Activated CD4-positive, alpha-beta T cell treated with anti-CD3 and anti-CD28 coated beads, Interleukin-2, amount 50 U/mL, for 48 hours (primary cell): Measurements from ENCODE around the gene NT5E.
A peak's percentile ranks its signal among the peaks of the same experiment; 100 is the strongest.
"Not testable (repeated sequence)": the region's sequence is repeated elsewhere in the genome, so short reads cannot be mapped to it uniquely, and the experiment has no call there.

Experiments used
- DNase-seq, 2 experiments: peaks; one replicate each; pipeline ENCODE4 v3.0.0-alpha.2; 2020

NT5E gene

DNA sequence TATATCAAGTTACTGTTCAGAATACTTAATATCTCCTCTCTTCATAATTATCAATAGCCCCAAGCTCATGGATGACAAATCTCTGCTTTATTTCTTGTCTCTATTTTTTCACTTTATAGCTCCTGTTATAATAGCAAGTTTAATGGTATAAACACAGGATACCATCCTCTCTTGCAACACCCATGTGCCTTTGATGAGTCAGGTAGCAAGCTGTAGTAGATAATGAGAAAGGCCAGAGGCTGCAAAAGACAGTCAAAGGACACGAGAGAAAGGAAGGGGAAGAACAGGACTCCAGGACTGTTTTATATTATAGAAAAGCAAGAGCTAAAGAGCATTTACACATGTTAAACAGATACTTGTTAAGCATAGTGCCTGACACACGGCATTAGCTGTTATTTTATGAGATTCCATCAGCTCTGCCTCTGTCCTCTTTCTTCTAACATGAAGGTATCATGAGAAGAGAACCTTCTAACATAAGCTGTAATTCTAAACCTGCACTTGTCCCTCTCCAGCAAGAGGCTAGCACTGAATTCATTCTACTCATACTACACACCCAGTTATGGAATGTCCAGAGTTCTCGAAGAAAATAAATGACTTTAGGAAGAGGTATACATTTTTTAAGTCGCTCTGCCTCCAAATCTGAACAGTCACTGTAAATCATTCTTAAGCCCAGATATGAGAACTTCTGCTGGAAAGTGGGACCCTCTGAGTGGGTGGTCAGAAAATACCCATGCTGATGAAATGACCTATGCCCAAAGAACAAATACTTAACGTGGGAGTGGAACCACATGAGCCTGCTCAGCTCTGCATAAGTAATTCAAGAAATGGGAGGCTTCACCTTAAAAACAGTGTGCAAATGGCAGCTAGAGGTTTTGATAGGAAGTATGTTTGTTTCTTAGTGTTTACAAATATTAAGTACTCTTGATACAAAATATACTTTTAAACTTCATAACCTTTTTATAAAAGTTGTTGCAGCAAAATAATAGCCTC is 45.0 kb downstream of the NT5E start:
- DNase-seq = no peak

DNA sequence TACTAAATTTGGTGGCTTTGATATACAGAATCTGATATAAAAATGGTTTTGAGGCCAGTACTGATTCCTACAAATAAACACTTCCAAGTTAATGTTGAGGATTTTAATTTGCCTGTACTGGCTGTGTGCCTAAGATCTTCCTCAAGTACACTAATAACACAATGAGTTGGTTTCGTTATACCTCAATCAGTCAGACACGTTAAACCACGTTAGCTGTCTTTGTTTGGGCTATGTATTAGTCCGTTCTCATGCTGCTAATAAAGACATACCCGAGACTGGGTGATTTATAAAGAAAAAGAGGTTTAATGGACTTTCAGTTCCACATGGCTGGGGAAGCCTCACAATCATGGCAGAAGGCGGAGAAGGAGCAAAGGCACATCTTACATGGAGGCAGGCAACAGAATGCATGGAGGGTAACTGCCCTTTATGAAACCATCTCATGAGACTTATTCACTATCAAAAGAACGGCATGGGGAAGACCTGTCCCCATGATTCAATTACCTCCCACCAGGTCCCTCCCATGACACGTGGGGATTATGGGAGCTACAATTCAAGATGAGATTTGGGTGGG is 46.2 kb downstream of the NT5E start:
- no peak for DNase-seq

- DNase-seq = no peak
Observed at GRCh38 chr6:85496856-85497255, 47.0 kb downstream of the NT5E start.

DNA sequence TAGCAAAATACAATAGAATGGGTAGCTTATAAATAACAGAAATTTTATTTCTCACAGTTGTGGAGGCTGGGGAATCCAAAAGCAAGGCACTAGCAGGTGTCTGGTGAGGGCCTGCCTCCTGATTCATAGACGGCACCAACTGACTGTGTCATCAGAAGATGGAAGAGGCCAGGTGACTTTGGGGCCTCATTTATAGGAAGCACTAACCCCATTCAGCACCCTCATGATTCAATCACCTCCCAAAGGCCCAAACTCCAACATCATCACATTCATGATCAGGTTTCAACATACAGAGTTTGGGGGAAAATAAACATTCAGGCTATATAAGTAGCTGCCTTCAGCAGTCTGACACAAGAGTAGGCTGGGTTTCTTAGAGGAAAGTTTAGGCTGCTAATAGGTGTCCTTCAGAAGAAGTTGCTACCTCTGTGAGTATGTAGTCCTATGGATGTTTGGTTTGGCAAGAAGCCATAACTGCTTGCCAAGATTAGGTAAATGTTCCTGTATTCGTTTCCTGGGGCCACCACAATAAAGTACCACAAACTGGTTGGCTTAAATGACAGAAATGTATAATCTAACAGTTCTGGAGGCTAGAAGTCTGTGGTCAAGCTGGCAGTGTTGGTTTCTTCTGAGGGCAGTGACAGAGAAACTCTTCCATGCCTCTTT is 48.8 kb downstream of the NT5E start:
- DNase-seq = no peak

DNA sequence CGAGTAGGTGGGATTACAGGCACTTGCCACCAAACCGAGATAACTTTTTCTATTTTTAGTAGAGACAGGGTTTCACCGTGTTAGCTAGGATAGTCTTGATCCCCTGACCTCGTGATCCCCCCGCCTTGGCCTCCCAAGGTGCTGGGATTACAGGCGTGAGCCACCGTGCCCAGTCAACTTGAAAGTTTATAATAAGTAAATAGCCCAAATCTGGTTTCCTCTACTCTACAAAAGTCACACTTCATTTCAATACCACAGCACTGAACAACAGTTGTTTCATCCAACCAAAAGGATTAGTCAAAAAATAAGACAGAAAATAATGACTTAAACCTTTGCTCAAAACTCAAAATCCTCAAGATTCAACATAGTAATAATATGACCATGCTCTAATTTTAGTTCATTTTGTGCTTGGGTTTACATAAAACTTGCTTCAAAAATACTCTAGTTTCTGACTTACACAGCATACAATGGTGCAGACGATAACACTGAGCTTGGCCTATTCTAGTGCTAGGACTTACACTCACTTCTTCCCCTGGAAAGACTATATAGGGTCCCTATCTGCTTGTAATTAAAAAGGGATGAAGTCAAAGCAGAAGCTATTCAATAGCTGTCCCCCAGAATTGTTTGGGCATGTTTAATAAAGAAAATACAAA is 56.7 kb downstream of the NT5E start:
- DNase-seq = peak; percentile 36 to 54

DNA sequence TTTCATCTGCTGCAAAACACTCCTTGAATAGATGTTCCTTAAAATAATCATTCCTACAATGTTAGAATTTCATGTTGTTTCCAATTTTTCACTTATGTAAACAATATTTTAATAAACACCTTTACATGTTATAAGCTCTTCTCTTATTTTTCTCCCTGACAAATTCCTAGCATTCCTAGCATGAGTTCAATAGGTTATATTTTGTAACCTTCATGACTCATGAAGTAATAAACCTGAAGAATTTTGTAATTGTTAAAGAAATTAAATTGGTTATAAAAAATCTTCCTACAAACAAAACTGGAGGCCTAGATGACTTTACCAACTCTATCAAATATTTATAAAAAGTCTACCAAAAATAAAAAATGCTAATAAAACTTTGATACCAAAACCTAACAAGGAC is 66.3 kb downstream of the NT5E start:
- no peak for DNase-seq

DNA sequence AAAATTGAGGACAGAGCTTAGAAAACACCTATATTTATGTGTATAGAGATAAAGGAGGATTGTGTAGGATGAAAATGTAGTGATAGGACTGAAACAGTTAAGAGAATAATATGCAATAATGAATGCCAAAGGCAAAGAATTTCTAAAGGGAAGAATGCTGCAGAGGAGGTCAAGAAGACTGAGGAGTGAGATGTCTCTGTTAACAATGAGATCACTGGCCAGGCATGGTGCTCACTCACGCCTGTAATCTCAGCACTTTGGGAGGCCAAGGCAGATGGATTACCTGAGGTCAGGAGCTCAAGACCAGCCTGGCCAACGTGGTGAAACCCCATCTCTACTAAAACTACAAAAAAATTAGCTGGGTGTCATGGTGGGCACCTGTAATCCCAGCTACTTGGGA is 74.4 kb downstream of the NT5E start:
- DNase-seq = not testable (repeated sequence)

GRCh38 chr6:85537055-85537494 is 87.2 kb downstream of the NT5E start:
- no peak for DNase-seq

GRCh38 chr6:85544776-85545175 is 94.9 kb downstream of the NT5E start:
- DNase-seq = no peak
